SJCRH30 (cell line): ENCODE measurements around the gene AGPAT1. TPM values are rescaled to one million over a fixed set of nuclear protein-coding genes. Genes with fewer than 3 reads are reported as not detected.

Source experiments
- DNase-seq, 2 experiments: peaks; one replicate each; pipeline ENCODE4 v3.0.0-alpha.2; 2015 to 2020
- H3K27ac ChIP-seq: fragments of 250-450 bp; sonication (Bioruptor Pico); 2 replicates; pipeline ENCODE4 v1.5.1; 2020; ENCODE audit warnings: mild to moderate bottlenecking, moderate library complexity
- H3K27me3 ChIP-seq: fragments of 250-450 bp; sonication (Bioruptor Pico); 2 replicates; pipeline ENCODE4 v1.5.1; 2020; ENCODE audit warnings: mild to moderate bottlenecking, moderate library complexity
- H3K36me3 ChIP-seq: fragments of 250-450 bp; sonication (Bioruptor Pico); 2 replicates; pipeline ENCODE4 v1.5.1; 2020; ENCODE audit warnings: mild to moderate bottlenecking, moderate library complexity
- H3K4me1 ChIP-seq: fragments of 250-450 bp; sonication (Bioruptor Pico); 2 replicates; pipeline ENCODE4 v1.5.1; 2020; ENCODE audit warnings: mild to moderate bottlenecking, moderate library complexity
- H3K4me3 ChIP-seq: fragments of 250-450 bp; sonication (Bioruptor Pico); 2 replicates; pipeline ENCODE4 v1.5.1; 2020; ENCODE audit warnings: mild to moderate bottlenecking, moderate library complexity
- H3K9me3 ChIP-seq: fragments of 250-450 bp; sonication (Bioruptor Pico); replicated peaks from 2 replicates; pipeline ENCODE4 v1.5.1; 2020; ENCODE audit warnings: mild to moderate bottlenecking, moderate library complexity
- total RNA-seq: library from RNA; depleted of rRNA; stranded (reverse); fragments of >200 nt; shearing (Covaris generic); gene quantifications from 2 replicates; pipeline ENCODE4 v1.2.3, GENCODE V29; 2014

AGPAT1 gene
- total RNA-seq, 1 experiment from 2014 or later: 70.3 TPM

DNA sequence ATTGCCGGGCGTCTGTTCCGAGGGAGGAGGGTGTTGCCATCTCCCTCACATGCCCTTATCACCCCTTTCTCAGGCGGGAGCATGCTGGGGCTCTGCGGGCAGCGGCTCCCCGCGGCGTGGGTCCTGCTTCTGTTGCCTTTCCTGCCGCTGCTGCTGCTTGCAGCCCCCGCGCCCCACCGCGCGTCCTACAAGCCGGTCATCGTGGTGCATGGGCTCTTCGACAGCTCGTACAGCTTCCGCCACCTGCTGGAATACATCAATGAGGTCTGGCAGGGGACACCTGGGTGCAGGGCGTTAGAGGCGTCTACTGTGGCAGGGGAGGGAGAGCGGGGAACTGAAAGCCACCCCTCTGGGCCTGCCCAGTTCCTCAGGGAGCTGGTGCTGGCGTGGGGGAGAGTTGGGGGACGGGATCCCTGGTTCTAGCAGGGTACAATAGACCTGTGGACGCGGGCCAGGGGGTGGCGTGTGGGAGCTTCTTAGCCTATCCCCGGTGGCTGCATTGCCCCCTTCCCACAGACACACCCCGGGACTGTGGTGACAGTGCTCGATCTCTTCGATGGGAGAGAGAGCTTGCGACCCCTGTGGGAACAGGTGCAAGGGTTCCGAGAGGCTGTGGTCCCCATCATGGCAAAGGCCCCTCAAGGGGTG lies 21.2 kb downstream of the AGPAT1 start:
- H3K27ac ChIP-seq: peak overlapping the region; percentile 86
- H3K4me1 ChIP-seq: peaks cover 5% of the 10 kb centered on the region
- H3K27me3 ChIP-seq: no peaks in the 10 kb centered on the region
- peak overlapping the region; percentile 80 for H3K4me3 ChIP-seq
- peaks cover 24% of the 10 kb centered on the region for H3K36me3 ChIP-seq
- H3K9me3 ChIP-seq: no peaks in the 10 kb centered on the region
- peak; percentile 82 to 84 for DNase-seq

- Histone ChIP-seq H3K4me1 (peaks cover 5% of the 10 kb centered on the region), H3K4me3 (peak within 1 kb of the TSS; percentile 80), H3K27ac (peak within 1 kb of the TSS; percentile 86), H3K36me3 (peaks cover 24% of the 10 kb centered on the region), H3K9me3 (no peaks in the 10 kb centered on the region), H3K27me3 (no peaks in the 10 kb centered on the region)
- DNase-seq: peak; percentile 90 to 91
Measured at GRCh38 chr6:32153564-32154513, 22.0 kb downstream of the AGPAT1 start, which contains the start of gene PPT2. Gene PPT2, plus strand, starts transcription at chr6:32154141. Its CDS starts 454 bp downstream, at chr6:32154595.

- H3K36me3 ChIP-seq: peaks cover 15% of the 10 kb centered on the region
- peak overlapping the region; percentile 80 for H3K4me3 ChIP-seq
- H3K9me3 ChIP-seq: no peaks in the 10 kb centered on the region
- DNase-seq: peak; percentile 35 to 57
- no peaks in the 10 kb centered on the region for H3K27me3 ChIP-seq
- peak overlapping the region; percentile 86 for H3K27ac ChIP-seq
- peaks cover 5% of the 10 kb centered on the region for H3K4me1 ChIP-seq
Measured at GRCh38 chr6:32152769-32153563, 22.9 kb downstream of the AGPAT1 start.

DNA sequence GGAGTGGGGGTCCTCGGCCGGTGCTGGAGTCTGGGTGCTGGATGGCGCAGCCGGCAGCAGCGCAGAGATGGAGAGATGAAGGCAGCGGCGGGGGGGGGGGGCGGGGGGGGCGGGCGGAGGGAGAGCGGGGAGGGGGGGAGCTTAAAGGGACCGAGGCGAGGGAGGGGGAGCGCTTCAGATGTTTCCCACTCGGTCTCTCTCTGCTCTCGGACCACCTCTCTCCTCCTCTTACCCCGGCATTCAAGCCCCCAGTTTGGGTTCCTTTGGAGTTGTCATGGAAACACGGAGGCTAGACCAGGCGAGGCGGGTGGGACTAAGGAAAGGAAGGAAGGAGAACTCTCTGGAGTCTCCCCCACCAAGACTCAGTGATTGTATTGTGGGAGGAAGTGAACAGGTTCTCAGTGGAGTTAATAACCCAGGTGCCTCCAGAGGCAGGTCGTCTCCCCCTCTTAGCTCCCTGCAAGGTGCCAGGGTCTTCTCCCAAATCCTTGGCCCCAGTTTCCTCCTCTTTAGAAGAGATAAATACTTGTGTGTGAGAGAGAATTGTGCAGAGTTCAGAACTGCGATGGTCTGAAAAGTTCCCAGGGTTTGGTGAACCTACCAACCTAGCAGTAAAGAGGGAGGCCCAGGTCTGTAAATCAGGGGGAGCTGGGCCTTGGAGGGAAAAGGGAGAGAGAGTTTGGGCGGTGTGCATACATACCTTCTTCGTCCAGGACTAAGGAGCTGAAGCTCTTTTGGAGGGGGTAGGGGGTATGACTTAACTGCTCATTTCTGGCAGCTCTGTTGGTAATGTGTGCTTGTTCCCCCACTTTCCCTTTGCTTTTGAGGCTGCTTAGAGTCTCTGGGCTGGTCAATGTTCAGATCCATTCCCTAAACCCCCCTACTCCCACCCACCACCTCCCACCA lies 23.8 kb downstream of the AGPAT1 start, which contains the start of gene PRRT1:
Gene PRRT1 (minus strand): TSS at position 77 of the 906 bp plus-strand sequence. CDS start 112 bp downstream, outside the sequence.
- Histone ChIP-seq H3K27me3 (no peaks in the 10 kb centered on the region), H3K4me3 (peak within 1 kb of the TSS; percentile 80), H3K27ac (peak within 1 kb of the TSS; percentile 86; the same call in 1 of the 2 replicates)

GRCh38 chr6:32151181-32151862 lies 24.6 kb downstream of the AGPAT1 start:
- H3K36me3 ChIP-seq: peaks cover 2% of the 10 kb centered on the region
- H3K27ac ChIP-seq: no peak overlapping the region
- peaks cover 5% of the 10 kb centered on the region for H3K4me1 ChIP-seq
- no peak for DNase-seq
- no peaks in the 10 kb centered on the region for H3K27me3 ChIP-seq
- no peaks in the 10 kb centered on the region for H3K9me3 ChIP-seq
- no peak overlapping the region for H3K4me3 ChIP-seq

More for the DNA sequence above, 23.8 kb downstream of the AGPAT1 start, which contains the start of gene PRRT1:
- no peak for DNase-seq
- peaks cover 5% of the 10 kb centered on the region for H3K4me1 ChIP-seq
- no peaks in the 10 kb centered on the region for H3K9me3 ChIP-seq
- peaks cover 9% of the 10 kb centered on the region for H3K36me3 ChIP-seq

- no peak overlapping the region for H3K4me3 ChIP-seq
- peaks cover 3% of the 10 kb centered on the region for H3K4me1 ChIP-seq
- H3K36me3 ChIP-seq: no peaks in the 10 kb centered on the region
- no peak overlapping the region for H3K27ac ChIP-seq
- DNase-seq: no peak
- H3K9me3 ChIP-seq: no peaks in the 10 kb centered on the region
- no peaks in the 10 kb centered on the region for H3K27me3 ChIP-seq
Measured at GRCh38 chr6:32149932-32150870, 25.7 kb downstream of the AGPAT1 start.

- H3K36me3 ChIP-seq: no peaks in the 10 kb centered on the region
Measured at GRCh38 chr6:32149092-32149755, 26.7 kb downstream of the AGPAT1 start.

GRCh38 chr6:32148289-32149091 lies 27.4 kb downstream of the AGPAT1 start:
- no peaks in the 10 kb centered on the region for H3K27me3 ChIP-seq
- H3K4me3 ChIP-seq: no peak overlapping the region
- no peak for DNase-seq
- no peak overlapping the region for H3K27ac ChIP-seq
- H3K4me1 ChIP-seq: no peaks in the 10 kb centered on the region
- H3K36me3 ChIP-seq: no peaks in the 10 kb centered on the region
- H3K9me3 ChIP-seq: no peaks in the 10 kb centered on the region

More at GRCh38 chr6:32149092-32149755, 26.7 kb downstream of the AGPAT1 start:
- Histone ChIP-seq H3K27me3 (no peaks in the 10 kb centered on the region), H3K4me3 (no peak overlapping the region), H3K27ac (no peak overlapping the region), H3K4me1 (no peaks in the 10 kb centered on the region), H3K9me3 (no peaks in the 10 kb centered on the region)
- DNase-seq: no peak

GRCh38 chr6:32147401-32148132 lies 28.3 kb downstream of the AGPAT1 start:
- Histone ChIP-seq H3K36me3 (no peaks in the 10 kb centered on the region), H3K27me3 (no peaks in the 10 kb centered on the region), H3K27ac (no peak overlapping the region), H3K4me1 (no peaks in the 10 kb centered on the region), H3K4me3 (no peak overlapping the region), H3K9me3 (no peaks in the 10 kb centered on the region)
- no peak for DNase-seq

DNA sequence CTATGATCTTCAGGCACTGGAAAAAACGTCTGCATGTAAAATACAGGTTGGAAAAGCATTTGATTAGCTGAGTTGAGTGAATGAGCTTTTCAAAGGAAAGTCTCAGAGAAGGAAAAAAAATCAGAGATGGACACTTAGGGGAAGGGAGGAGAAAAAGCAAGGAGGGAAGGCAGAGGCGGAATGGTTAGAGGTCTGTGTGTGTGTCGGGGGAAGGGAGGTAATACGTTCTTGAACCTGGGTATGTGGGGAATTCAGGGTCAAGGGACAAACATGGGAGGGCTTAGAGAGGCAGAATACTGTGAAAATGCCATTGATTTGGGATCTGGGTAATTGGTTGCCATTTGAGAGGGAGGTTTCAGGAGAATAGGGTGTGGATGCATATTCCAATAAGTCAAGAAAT lies 29.2 kb downstream of the AGPAT1 start:
- no peak overlapping the region for H3K4me3 ChIP-seq
- H3K27ac ChIP-seq: no peak overlapping the region
- H3K36me3 ChIP-seq: no peaks in the 10 kb centered on the region
- H3K27me3 ChIP-seq: no peaks in the 10 kb centered on the region
- no peaks in the 10 kb centered on the region for H3K4me1 ChIP-seq
- no peaks in the 10 kb centered on the region for H3K9me3 ChIP-seq
- no peak for DNase-seq

GRCh38 chr6:32146287-32146686 lies 29.6 kb downstream of the AGPAT1 start:
- no peak overlapping the region for H3K4me3 ChIP-seq
- H3K9me3 ChIP-seq: no peaks in the 10 kb centered on the region
- DNase-seq: no peak

More at GRCh38 chr6:32146287-32146686, 29.6 kb downstream of the AGPAT1 start:
- Histone ChIP-seq H3K27ac (no peak overlapping the region), H3K27me3 (no peaks in the 10 kb centered on the region), H3K4me1 (no peaks in the 10 kb centered on the region), H3K36me3 (no peaks in the 10 kb centered on the region)
